PFSK-1 (cell line): ENCODE measurements around the gene LGI1.

Source experiments
- POLR2AphosphoS5 ChIP-seq: IDR thresholded peaks from 2 replicates; pipeline ENCODE4 v1.6.1; 2012; ENCODE audit warnings: low read depth, mild to moderate bottlenecking, control low read depth, low read length, moderate library complexity
- TF ChIP-seq, protein P1 (sequence below), 2 experiments: IDR thresholded peaks; 2 replicates each; pipeline versions ENCODE4 v1.6.1 to v1.8.0; 2011 to 2012; ENCODE audit warnings: low read depth in 2 of 2, low read length in 2 of 2, control low read depth in 1 of 2, inconsistent platforms in 1 of 2, mild to moderate bottlenecking in 1 of 2, moderate library complexity in 1 of 2; ENCODE audit not compliant: insufficient read depth in 1 of 2

DNA sequence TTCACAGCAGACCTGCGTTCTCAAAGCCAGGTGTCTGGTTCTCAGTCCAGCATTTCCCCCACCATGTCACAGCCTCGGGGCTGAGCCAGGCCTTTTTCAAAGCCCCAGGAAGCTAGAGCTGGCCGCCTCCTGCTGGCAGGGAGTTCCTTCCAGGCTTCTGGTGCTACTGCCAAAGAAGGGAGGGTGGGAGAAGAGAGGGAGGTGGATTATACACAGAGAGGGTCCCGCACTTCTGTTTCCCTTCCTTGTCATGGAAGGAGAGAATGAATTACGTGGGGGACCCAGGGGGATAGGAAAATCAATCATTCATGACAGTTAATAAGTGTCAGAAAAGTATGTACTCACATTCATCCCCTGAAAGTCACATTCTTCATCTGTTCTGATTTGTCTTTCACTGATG is 600 bp upstream of the LGI1 start:
- TF ChIP-seq POLR2AphosphoS5: no peak
- TF ChIP-seq, protein P1, sequence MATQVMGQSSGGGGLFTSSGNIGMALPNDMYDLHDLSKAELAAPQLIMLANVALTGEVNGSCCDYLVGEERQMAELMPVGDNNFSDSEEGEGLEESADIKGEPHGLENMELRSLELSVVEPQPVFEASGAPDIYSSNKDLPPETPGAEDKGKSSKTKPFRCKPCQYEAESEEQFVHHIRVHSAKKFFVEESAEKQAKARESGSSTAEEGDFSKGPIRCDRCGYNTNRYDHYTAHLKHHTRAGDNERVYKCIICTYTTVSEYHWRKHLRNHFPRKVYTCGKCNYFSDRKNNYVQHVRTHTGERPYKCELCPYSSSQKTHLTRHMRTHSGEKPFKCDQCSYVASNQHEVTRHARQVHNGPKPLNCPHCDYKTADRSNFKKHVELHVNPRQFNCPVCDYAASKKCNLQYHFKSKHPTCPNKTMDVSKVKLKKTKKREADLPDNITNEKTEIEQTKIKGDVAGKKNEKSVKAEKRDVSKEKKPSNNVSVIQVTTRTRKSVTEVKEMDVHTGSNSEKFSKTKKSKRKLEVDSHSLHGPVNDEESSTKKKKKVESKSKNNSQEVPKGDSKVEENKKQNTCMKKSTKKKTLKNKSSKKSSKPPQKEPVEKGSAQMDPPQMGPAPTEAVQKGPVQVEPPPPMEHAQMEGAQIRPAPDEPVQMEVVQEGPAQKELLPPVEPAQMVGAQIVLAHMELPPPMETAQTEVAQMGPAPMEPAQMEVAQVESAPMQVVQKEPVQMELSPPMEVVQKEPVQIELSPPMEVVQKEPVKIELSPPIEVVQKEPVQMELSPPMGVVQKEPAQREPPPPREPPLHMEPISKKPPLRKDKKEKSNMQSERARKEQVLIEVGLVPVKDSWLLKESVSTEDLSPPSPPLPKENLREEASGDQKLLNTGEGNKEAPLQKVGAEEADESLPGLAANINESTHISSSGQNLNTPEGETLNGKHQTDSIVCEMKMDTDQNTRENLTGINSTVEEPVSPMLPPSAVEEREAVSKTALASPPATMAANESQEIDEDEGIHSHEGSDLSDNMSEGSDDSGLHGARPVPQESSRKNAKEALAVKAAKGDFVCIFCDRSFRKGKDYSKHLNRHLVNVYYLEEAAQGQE (IDR thresholded peaks at IDR 0.05; ENCODE audit: insufficient read depth in 1 of 2, low read depth in 2 of 2, low read length in 2 of 2): no peak
